ENCODE data around the gene UBE2E1. TPM values are rescaled to one million over a fixed set of nuclear protein-coding genes. Genes with fewer than 3 reads are reported as not detected.
A peak's percentile ranks its signal among the peaks of the same experiment; 100 is the strongest.

Gene UBE2E1
- total RNA-seq, 1 donor from 2014 or later, result 124 TPM

GRCh38 chr3:23806534-23807423 lies 1.0 kb downstream of the UBE2E1 start:
- no peak for TF ChIP-seq CTCF (IDR thresholded peaks at IDR 0.05; ENCODE audit: insufficient read depth, low read length, severe bottlenecking)
- DNase-seq (ENCODE audit: low read depth), result peak; percentile 9
- H3K36me3 ChIP-seq (ENCODE audit: control insufficient read depth, insufficient read depth, low read length), result no peaks in the 10 kb centered on the region
- FAIRE-seq, result no peak
- H3K27me3 ChIP-seq (ENCODE audit: control insufficient read depth, insufficient read depth, low read length), result no peaks in the 10 kb centered on the region
- peak overlapping the region; percentile 73 for H3K4me3 ChIP-seq (ENCODE audit: low read depth, low read length)

GRCh38 chr3:23807424-23808015 lies 1.8 kb downstream of the UBE2E1 start:
- no peak for TF ChIP-seq CTCF (IDR thresholded peaks at IDR 0.05; ENCODE audit: insufficient read depth, low read length, severe bottlenecking)
- peak overlapping the region; percentile 73 for H3K4me3 ChIP-seq (ENCODE audit: low read depth, low read length)
- no peak for DNase-seq (ENCODE audit: low read depth)
- no peaks in the 10 kb centered on the region for H3K27me3 ChIP-seq (ENCODE audit: control insufficient read depth, insufficient read depth, low read length)
- no peak for FAIRE-seq
- H3K36me3 ChIP-seq (ENCODE audit: control insufficient read depth, insufficient read depth, low read length), result no peaks in the 10 kb centered on the region

GRCh38 chr3:23808525-23808924 lies 2.8 kb downstream of the UBE2E1 start:
- H3K27me3 ChIP-seq (ENCODE audit: control insufficient read depth, insufficient read depth, low read length), result no peaks in the 10 kb centered on the region
- TF ChIP-seq CTCF (IDR thresholded peaks at IDR 0.05; ENCODE audit: insufficient read depth, low read length, severe bottlenecking), result no peak
- FAIRE-seq, result no peak
- H3K36me3 ChIP-seq (ENCODE audit: control insufficient read depth, insufficient read depth, low read length), result no peaks in the 10 kb centered on the region
- no peak for DNase-seq (ENCODE audit: low read depth)
- no peak overlapping the region for H3K4me3 ChIP-seq (ENCODE audit: low read depth, low read length)

- Histone ChIP-seq H3K36me3 (ENCODE audit: control insufficient read depth, insufficient read depth, low read length) (no peaks in the 10 kb centered on the region), H3K4me3 (ENCODE audit: low read depth, low read length) (no peak overlapping the region), H3K27me3 (ENCODE audit: control insufficient read depth, insufficient read depth, low read length) (no peaks in the 10 kb centered on the region)
- TF ChIP-seq CTCF (IDR thresholded peaks at IDR 0.05; ENCODE audit: insufficient read depth, low read length, severe bottlenecking), result no peak
- FAIRE-seq (no peak), DNase-seq (ENCODE audit: low read depth) (peak; percentile 19)
Measured at GRCh38 chr3:23809294-23809693, 3.5 kb downstream of the UBE2E1 start.

GRCh38 chr3:23809840-23810342 lies 4.1 kb downstream of the UBE2E1 start:
- no peaks in the 10 kb centered on the region for H3K36me3 ChIP-seq (ENCODE audit: control insufficient read depth, insufficient read depth, low read length)
- DNase-seq (ENCODE audit: low read depth) (peak; percentile 36), FAIRE-seq (no peak)
- H3K4me3 ChIP-seq (ENCODE audit: low read depth, low read length), result peak overlapping the region; percentile 55
- no peaks in the 10 kb centered on the region for H3K27me3 ChIP-seq (ENCODE audit: control insufficient read depth, insufficient read depth, low read length)
- no peak for TF ChIP-seq CTCF (IDR thresholded peaks at IDR 0.05; ENCODE audit: insufficient read depth, low read length, severe bottlenecking)

Measured in bronchial epithelial cell (primary cell).